B cell (primary cell): ENCODE data around the gene TBX6. TPM values are rescaled to one million over a fixed set of nuclear protein-coding genes. Genes with fewer than 3 reads are reported as not detected.
A peak's percentile ranks its signal among the peaks of the same experiment; 100 is the strongest.

ENCODE experiments used
- ATAC-seq: fragments of 200-7000 bp; cut with Tn5 transposase; one replicate; pipeline ENCODE4 v1.10.0; 2021; ENCODE audit warnings: low read depth, mild to moderate bottlenecking, moderate number of reproducible peaks, moderate library complexity
- CTCF ChIA-PET: fragments of 350-600 bp; sonication (Branson Sonifier 250); formaldehyde crosslinking; loops from one replicate; lab custom pipeline; 2021; ENCODE audit warnings: antibody characterized with exemption, inconsistent platforms; lab: Charles Lee
- POLR2A ChIA-PET: fragments of 350-600 bp; sonication (Branson Sonifier 250); formaldehyde crosslinking; loops from one replicate; lab custom pipeline; 2021; ENCODE audit warnings: antibody characterized with exemption; lab: Charles Lee
- DNase-seq: peaks from one replicate; pipeline ENCODE4 v3.0.0; 2013
- H2AFZ ChIP-seq: 2 replicates; pipeline ENCODE4 v1.6.1; 2012; ENCODE audit warnings: mild to moderate bottlenecking, low read depth, low read length; ENCODE audit not compliant: insufficient read depth, poor library complexity, severe bottlenecking
- H3K27ac ChIP-seq, 2 donors: 1 replicate in 1 of 2; 2 replicates in 1 of 2; pipeline ENCODE4 v1.5.1; 2012 to 2013; ENCODE audit warnings: low read length in 2 of 2, mild to moderate bottlenecking in 2 of 2, moderate library complexity in 1 of 2
- H3K27me3 ChIP-seq, 4 experiments: fragments of 200-600 bp in 1 of 4; sonication (generic) in 1 of 4; replicated peaks in 1 of 4; 1 replicate in 2 of 4; 2 replicates in 2 of 4; pipeline versions ENCODE4 v1.6.1 to v1.7.0; 2013 to 2016; ENCODE audit warnings: low read length in 3 of 4, mild to moderate bottlenecking in 2 of 4, mixed read lengths in 1 of 4, moderate library complexity in 1 of 4; ENCODE audit not compliant: insufficient read depth in 4 of 4, control insufficient read depth in 3 of 4; ENCODE audit errors: control extremely low read depth in 1 of 4
- H3K36me3 ChIP-seq, 2 experiments: replicated peaks in 1 of 2; 1 replicate in 1 of 2; 2 replicates in 1 of 2; pipeline versions ENCODE4 v1.6.1 to v1.7.1; 2013; ENCODE audit warnings: low read length in 1 of 2; ENCODE audit not compliant: insufficient read depth in 2 of 2, control insufficient read depth in 1 of 2; ENCODE audit errors: control extremely low read depth in 1 of 2, extremely low read depth in 1 of 2
- H3K4me1 ChIP-seq, 2 donors: fragments of 200-600 bp in 1 of 2; sonication (generic) in 1 of 2; 1 replicate in 1 of 2; 2 replicates in 1 of 2; pipeline versions ENCODE4 v1.5.1 to v1.6.1; 2013 to 2017; ENCODE audit warnings: low read length in 2 of 2; ENCODE audit not compliant: control insufficient read depth in 2 of 2, insufficient read depth in 2 of 2
- H3K4me2 ChIP-seq: replicated peaks from 2 replicates; pipeline ENCODE3; 2012; ENCODE audit warnings: mild to moderate bottlenecking, low read depth, low read length; ENCODE audit not compliant: poor library complexity, severe bottlenecking
- H3K4me3 ChIP-seq, 5 experiments: fragments of 200-600 bp in 1 of 5; sonication (generic) in 1 of 5; 1 replicate in 3 of 5; 2 replicates in 2 of 5; pipeline versions ENCODE4 v1.5.1 to v1.7.0; 2011 to 2016; ENCODE audit warnings: low read length in 4 of 5, mild to moderate bottlenecking in 4 of 5, low read depth in 2 of 5, control low read depth in 1 of 5, moderate library complexity in 1 of 5; ENCODE audit not compliant: insufficient read depth in 1 of 5; ENCODE audit errors: control extremely low read depth in 1 of 5, extremely low read depth in 1 of 5
- H3K79me2 ChIP-seq: fragments of 200-600 bp; sonication (generic); one replicate; pipeline ENCODE4 v1.6.0; 2016; ENCODE audit warnings: low read length; ENCODE audit not compliant: control insufficient read depth, insufficient read depth
- H3K9ac ChIP-seq: fragments of 200-600 bp; sonication (generic); 2 replicates; pipeline ENCODE4 v1.6.1; 2017; ENCODE audit warnings: mild to moderate bottlenecking, low read length, moderate library complexity
- H3K9me3 ChIP-seq, 3 donors: one replicate each; pipeline versions ENCODE4 v1.6.1 to v1.7.1; 2013; ENCODE audit warnings: low read length in 2 of 3; ENCODE audit not compliant: control insufficient read depth in 2 of 3, insufficient read depth in 1 of 3; ENCODE audit errors: control extremely low read depth in 1 of 3
- H4K20me1 ChIP-seq: 2 replicates; pipeline ENCODE4 v1.6.0; 2012; ENCODE audit warnings: mild to moderate bottlenecking, low read length; ENCODE audit not compliant: insufficient read depth, control insufficient read depth, poor library complexity, severe bottlenecking
- H3K27ac Mint-ChIP-seq: one replicate; pipeline ENCODE4 v1.8.0; 2021; ENCODE audit warnings: mixed read lengths
- H3K27me3 Mint-ChIP-seq: one replicate; pipeline ENCODE4 v1.8.0; 2021; ENCODE audit warnings: mixed read lengths
- H3K4me1 Mint-ChIP-seq: one replicate; pipeline ENCODE4 v1.8.0; 2021; ENCODE audit warnings: mixed read lengths
- H3K4me3 Mint-ChIP-seq: one replicate; pipeline ENCODE4 v1.8.0; 2021; ENCODE audit warnings: mixed read lengths
- H3K9me3 Mint-ChIP-seq: one replicate; pipeline ENCODE4 v1.8.0; 2022; ENCODE audit warnings: mixed read lengths; ENCODE audit not compliant: insufficient read depth
- CTCF ChIP-seq: fragments of 200-600 bp; IDR thresholded peaks from one replicate; pipeline ENCODE4 v1.8.0; 2022; ENCODE audit warnings: antibody characterized with exemption, mild to moderate bottlenecking
- EZH2 ChIP-seq: IDR thresholded peaks from 2 replicates; pipeline ENCODE4 v1.6.1; 2012; ENCODE audit warnings: borderline replicate concordance, low read depth, mild to moderate bottlenecking, moderate library complexity, low read length; ENCODE audit not compliant: insufficient read depth, poor library complexity, severe bottlenecking
- WGBS: methylation state at CpG from one replicate; pipeline ENCODE4 v1.1.5; 2013; ENCODE audit warnings: missing lambda C conversion rate; ENCODE audit not compliant: insufficient coverage; 5-methylcytosine and 5-hydroxymethylcytosine counted together
- intact Hi-C: fragments of 100-400 bp; cut with micrococcal nuclease; formaldehyde crosslinking; loops from one replicate; pipeline ENCODE4 v1.10.0; 2022
- polyA plus RNA-seq: library from polyadenylated mRNA; depleted of rRNA; stranded (reverse); fragments of >200 nt; gene quantifications from 2 replicates; pipeline ENCODE4 v1.2.3, GENCODE V29; 2012
- total RNA-seq, 2 donors: library from RNA; stranded (reverse); fragments of 120-200 nt in 1 of 2; gene quantifications; 1 replicate in 1 of 2; 2 replicates in 1 of 2; pipeline versions ENCODE4 v1.2.3 to v1.2.4, GENCODE V29; 2013 to 2022

Gene TBX6
- total and polyA plus RNA-seq, 2 donors (not counting 1 experiment from before 2014, with no cell fraction given), result 1.4 to 5.4 TPM

- intact Hi-C loops, result loop anchor here (1.0 to 10.0 kb wide), 11 partner anchors 17 to 830 kb away; partner anchors contain the start of genes ALDOA, CDIPT, FBRS and FBXL19
- POLR2A ChIA-PET, result interaction anchor here (0.6 to 6.8 kb wide), 15 partner anchors 16 to 1166 kb away, joined by 3 to 97 read pairs (median 5); partner anchors contain the start of genes ALDOA, CORO1A, MAPK3 and PPP4C
- Histone ChIP-seq H4K20me1 (no peaks in the 10 kb centered on the region), H3K36me3 (peaks cover 0 to 20% of the 10 kb centered on the region in 2 experiments), H3K4me1 (peaks cover 33 to 63% of the 10 kb centered on the region in 2 donors), H3K9me3 (peaks cover 0 to 13% (median 11%) of the 10 kb centered on the region in 3 donors), H3K27ac (peak overlapping the region; percentile 87 to 92), H2AFZ (peak overlapping the region; percentile 99), H3K4me3 (peak overlapping the region; percentile 52 to 77 (median 70)), H3K4me2 (peak overlapping the region; percentile 95), H3K79me2 (peaks cover 21% of the 10 kb centered on the region), H3K9ac (peak overlapping the region; percentile 71), H3K27me3 (no peaks in the 10 kb centered on the region)
- WGBS, result 0% methylated on average over 10 of the region's 22 CpGs
- H3K4me3 Mint-ChIP-seq, result peak overlapping the region; percentile 92
- peaks cover 50% of the 10 kb centered on the region for H3K4me1 Mint-ChIP-seq
- no peak for TF ChIP-seq EZH2
- peak; percentile 72 for TF ChIP-seq CTCF
- CTCF ChIA-PET, result interaction anchor here (0.7 to 4.6 kb wide), 29 partner anchors 10 to 566 kb away, joined by 3 to 49 read pairs (median 5); partner anchors contain the start of genes ALDOA, CORO1A, DCTPP1 and FBRS
- ATAC-seq (peak; percentile 55), DNase-seq (peak; percentile 94)
- no peaks in the 10 kb centered on the region for H3K27me3 Mint-ChIP-seq
- H3K27ac Mint-ChIP-seq, result peak overlapping the region; percentile 98
- H3K9me3 Mint-ChIP-seq, result peaks cover 2% of the 10 kb centered on the region
These were observed 768 bp upstream of the TBX6 start for GRCh38 chr16:30092373-30093010.
